Nephron progenitor cell (in vitro differentiated cells): ENCODE results near the gene THPO.

Experiments used
- DNase-seq: peaks from one replicate; pipeline ENCODE4 v3.0.0; 2021
- H3K27ac Mint-ChIP-seq: 2 replicates; pipeline ENCODE4 v1.8.0; 2021; ENCODE audit warnings: mild to moderate bottlenecking, moderate library complexity, mixed read lengths
- H3K27me3 Mint-ChIP-seq: 2 replicates; pipeline ENCODE4 v1.8.0; 2021; ENCODE audit warnings: mild to moderate bottlenecking, low read depth, mixed read lengths; ENCODE audit not compliant: poor library complexity
- H3K36me3 Mint-ChIP-seq: 2 replicates; pipeline ENCODE4 v1.8.0; 2021; ENCODE audit warnings: low read depth, mixed read lengths
- H3K4me1 Mint-ChIP-seq: 2 replicates; pipeline ENCODE4 v1.8.0; 2021; ENCODE audit warnings: mixed read lengths
- H3K4me3 Mint-ChIP-seq: 2 replicates; pipeline ENCODE4 v1.8.0; 2021; ENCODE audit warnings: mild to moderate bottlenecking, moderate library complexity, mixed read lengths
- H3K9me3 Mint-ChIP-seq: 2 replicates; pipeline ENCODE4 v1.8.0; 2021; ENCODE audit warnings: mild to moderate bottlenecking, moderate library complexity, mixed read lengths
- TF ChIP-seq, protein P1 (sequence below): fragments of 200-600 bp; sonication (generic); IDR thresholded peaks from 2 replicates; pipeline ENCODE4 v1.5.0; 2021; ENCODE audit warnings: antibody characterized with exemption

THPO gene

DNA sequence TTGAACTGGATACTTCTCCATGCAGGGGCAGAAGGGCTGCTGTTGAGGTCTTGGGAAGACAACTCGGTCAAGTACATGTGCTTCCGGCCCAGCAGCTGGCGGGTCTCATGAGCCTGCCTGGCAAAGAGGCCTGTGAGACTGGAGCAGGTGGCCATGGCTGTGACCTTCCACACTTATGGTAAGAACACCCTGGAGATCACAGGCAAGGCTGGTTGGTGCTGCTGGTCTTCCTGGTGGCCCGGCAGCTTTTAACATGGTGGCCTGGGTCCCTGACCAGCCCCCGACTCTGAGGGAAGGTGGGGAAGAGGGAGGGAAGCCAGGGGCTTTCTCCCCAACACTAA is 17.3 kb upstream of the THPO start:
- H3K27ac Mint-ChIP-seq = peak overlapping the region; percentile 72
- H3K4me1 Mint-ChIP-seq = no peaks in the 10 kb centered on the region
- no peak for DNase-seq
- TF ChIP-seq, protein P1, sequence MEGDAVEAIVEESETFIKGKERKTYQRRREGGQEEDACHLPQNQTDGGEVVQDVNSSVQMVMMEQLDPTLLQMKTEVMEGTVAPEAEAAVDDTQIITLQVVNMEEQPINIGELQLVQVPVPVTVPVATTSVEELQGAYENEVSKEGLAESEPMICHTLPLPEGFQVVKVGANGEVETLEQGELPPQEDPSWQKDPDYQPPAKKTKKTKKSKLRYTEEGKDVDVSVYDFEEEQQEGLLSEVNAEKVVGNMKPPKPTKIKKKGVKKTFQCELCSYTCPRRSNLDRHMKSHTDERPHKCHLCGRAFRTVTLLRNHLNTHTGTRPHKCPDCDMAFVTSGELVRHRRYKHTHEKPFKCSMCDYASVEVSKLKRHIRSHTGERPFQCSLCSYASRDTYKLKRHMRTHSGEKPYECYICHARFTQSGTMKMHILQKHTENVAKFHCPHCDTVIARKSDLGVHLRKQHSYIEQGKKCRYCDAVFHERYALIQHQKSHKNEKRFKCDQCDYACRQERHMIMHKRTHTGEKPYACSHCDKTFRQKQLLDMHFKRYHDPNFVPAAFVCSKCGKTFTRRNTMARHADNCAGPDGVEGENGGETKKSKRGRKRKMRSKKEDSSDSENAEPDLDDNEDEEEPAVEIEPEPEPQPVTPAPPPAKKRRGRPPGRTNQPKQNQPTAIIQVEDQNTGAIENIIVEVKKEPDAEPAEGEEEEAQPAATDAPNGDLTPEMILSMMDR = no peak
- no peaks in the 10 kb centered on the region for H3K9me3 Mint-ChIP-seq
- H3K4me3 Mint-ChIP-seq = no peak overlapping the region
- H3K27me3 Mint-ChIP-seq = peaks cover 11% of the 10 kb centered on the region
- no peaks in the 10 kb centered on the region for H3K36me3 Mint-ChIP-seq

DNA sequence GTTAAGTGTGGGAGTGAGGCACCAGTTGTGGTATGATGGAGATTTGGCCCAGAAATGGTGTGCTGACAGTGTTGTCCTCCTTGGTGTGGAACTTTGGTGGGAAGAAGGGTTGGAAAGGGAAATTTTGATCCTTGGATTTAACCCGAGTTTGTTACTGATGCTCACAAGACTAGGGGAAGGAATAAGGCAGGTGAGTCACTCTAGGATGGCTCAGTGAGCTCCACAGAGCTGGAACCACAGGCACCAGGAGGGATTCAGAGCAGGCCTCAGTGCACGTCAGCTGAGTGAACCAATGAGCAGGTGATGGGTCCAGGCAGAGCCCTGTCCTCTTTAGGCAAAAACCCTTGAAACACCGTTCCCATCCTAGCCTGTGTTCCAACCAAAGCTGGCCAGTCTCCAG is 13.3 kb upstream of the THPO start:
- Mint-ChIP-seq H3K27me3 (peaks cover 7% of the 10 kb centered on the region), H3K4me3 (no peak overlapping the region), H3K4me1 (peaks cover 10% of the 10 kb centered on the region), H3K27ac (peak overlapping the region; percentile 43), H3K9me3 (no peaks in the 10 kb centered on the region), H3K36me3 (no peaks in the 10 kb centered on the region)
- DNase-seq = no peak
- TF ChIP-seq, protein P1 = no peak

DNA sequence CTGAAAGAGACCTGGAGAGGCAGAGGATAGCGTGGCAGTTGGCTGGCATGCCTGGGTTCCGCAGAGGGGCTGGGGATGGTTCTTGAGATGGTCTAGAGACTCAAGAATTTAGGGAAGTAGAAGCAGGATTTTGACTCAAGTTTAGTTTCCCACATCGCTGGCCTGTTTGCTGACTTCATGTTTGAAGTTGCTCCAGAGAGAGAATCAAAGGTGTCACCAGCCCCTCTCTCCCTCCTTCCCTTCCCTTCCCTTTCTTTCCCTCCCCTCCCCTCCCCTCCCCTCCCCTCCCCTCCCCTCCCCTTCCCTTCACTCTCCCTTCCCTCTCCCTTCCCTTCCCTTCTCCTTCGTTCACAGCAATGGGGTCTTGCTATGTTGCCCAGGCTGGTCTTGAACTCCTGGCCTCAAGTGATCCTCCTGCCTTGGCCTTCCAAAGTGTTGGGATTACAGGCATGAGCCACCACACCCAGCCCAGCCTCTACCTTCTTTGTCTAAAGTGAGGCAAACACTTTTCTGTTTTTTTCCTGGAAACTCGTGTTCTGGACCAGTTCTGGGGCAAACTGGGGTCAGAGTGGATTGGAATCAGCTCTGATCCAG is 12.0 kb upstream of the THPO start:
- peak overlapping the region; percentile 24 for H3K27ac Mint-ChIP-seq
- H3K27me3 Mint-ChIP-seq = peaks cover 7% of the 10 kb centered on the region
- TF ChIP-seq, protein P1 = no peak
- peaks cover 10% of the 10 kb centered on the region for H3K4me1 Mint-ChIP-seq
- no peaks in the 10 kb centered on the region for H3K36me3 Mint-ChIP-seq
- no peak for DNase-seq
- H3K9me3 Mint-ChIP-seq = no peaks in the 10 kb centered on the region
- no peak overlapping the region for H3K4me3 Mint-ChIP-seq

DNA sequence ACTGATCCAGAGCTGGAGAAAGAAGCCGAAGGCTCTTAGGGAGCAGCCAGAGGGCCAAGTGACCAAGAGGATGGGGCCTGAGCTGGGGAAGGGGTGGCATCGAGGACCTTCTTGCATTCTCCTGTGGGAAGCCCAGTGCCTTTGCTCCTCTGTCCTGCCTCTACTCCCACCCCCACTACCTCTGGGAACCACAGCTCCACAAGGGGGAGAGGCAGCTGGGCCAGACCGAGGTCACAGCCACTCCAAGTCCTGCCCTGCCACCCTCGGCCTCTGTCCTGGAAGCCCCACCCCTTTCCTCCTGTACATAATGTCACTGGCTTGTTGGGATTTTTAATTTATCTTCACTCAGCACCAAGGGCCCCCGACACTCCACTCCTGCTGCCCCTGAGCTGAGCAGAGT is 11.4 kb upstream of the THPO start:
- DNase-seq = peak; percentile 22
- H3K4me1 Mint-ChIP-seq = peaks cover 10% of the 10 kb centered on the region

DNA sequence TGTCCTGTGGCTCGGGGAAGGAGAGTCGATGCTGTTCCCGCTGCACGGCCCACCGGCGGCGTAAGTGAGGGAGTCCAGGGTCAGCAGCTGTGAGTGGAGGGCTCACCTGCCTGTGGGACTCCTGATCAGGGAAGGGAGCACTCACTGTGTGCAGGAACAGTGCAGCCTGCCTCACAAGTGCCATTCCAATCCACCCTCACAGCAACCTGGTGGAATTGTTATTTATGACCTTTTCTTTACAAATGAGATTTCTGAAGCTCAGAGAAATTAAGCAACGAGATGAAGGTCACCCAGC is 10.9 kb upstream of the THPO start:
- Mint-ChIP-seq H3K9me3 (no peaks in the 10 kb centered on the region), H3K36me3 (no peaks in the 10 kb centered on the region), H3K27ac (no peak overlapping the region), H3K4me3 (no peak overlapping the region), H3K27me3 (peaks cover 7% of the 10 kb centered on the region), H3K4me1 (peaks cover 10% of the 10 kb centered on the region)
- no peak for DNase-seq
- TF ChIP-seq, protein P1 = no peak

More for the DNA sequence above, 11.4 kb upstream of the THPO start:
- TF ChIP-seq, protein P1 = no peak
- Mint-ChIP-seq H3K4me3 (no peak overlapping the region), H3K36me3 (no peaks in the 10 kb centered on the region), H3K27me3 (peaks cover 7% of the 10 kb centered on the region), H3K27ac (peak overlapping the region; percentile 24), H3K9me3 (no peaks in the 10 kb centered on the region)

DNA sequence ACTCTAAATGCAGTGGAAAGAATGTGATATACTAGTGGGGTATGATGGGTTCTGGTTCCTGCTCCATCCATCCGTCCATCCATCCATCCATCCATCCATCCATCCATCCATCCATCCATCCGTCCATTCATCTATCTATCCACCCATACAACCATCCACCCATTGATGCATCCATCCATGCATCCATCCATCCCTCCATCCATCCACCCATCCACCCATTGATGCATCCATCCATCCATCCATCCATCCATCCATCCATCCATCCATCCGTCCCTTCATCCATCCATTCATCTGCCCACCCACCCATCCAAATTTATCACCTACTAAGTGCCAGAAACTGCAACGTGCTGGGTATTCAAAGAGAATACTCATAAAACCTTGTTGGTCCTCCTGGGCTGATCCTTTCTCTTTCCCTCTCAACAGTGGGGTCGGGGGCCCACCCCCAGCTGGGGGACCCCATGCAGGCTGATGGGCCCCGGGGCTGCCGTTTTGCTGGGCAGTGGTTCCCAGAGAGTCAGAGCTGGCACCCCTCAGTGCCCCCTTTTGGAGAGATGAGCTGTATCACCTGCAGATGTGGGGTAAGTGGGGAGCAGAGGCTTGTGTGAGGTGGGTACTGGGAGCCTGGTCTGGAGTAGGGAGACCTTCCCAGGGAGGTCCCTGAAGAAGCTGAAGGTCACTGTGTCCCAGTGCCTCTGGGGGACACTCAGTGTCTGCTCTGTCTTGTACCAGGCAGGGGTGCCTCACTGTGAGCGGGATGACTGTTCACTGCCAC is 10.3 kb upstream of the THPO start:
- TF ChIP-seq, protein P1 = no peak
- Mint-ChIP-seq H3K27ac (no peak overlapping the region), H3K27me3 (peaks cover 7% of the 10 kb centered on the region), H3K36me3 (no peaks in the 10 kb centered on the region), H3K4me3 (no peak overlapping the region), H3K9me3 (no peaks in the 10 kb centered on the region), H3K4me1 (peaks cover 10% of the 10 kb centered on the region)
- no peak for DNase-seq
